ENCODE results near the gene ITGAX. TPM values are rescaled to one million over a fixed set of nuclear protein-coding genes. Genes with fewer than 3 reads are reported as not detected.

The ITGAX gene
- total and polyA plus RNA-seq, 2 of the 8 experiments (the other 6 are each of a cell fraction or from before 2014, with no cell fraction given), result 0.30 TPM; not detected in 1

- TF ChIP-seq, protein P1, sequence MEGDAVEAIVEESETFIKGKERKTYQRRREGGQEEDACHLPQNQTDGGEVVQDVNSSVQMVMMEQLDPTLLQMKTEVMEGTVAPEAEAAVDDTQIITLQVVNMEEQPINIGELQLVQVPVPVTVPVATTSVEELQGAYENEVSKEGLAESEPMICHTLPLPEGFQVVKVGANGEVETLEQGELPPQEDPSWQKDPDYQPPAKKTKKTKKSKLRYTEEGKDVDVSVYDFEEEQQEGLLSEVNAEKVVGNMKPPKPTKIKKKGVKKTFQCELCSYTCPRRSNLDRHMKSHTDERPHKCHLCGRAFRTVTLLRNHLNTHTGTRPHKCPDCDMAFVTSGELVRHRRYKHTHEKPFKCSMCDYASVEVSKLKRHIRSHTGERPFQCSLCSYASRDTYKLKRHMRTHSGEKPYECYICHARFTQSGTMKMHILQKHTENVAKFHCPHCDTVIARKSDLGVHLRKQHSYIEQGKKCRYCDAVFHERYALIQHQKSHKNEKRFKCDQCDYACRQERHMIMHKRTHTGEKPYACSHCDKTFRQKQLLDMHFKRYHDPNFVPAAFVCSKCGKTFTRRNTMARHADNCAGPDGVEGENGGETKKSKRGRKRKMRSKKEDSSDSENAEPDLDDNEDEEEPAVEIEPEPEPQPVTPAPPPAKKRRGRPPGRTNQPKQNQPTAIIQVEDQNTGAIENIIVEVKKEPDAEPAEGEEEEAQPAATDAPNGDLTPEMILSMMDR (IDR thresholded peaks at IDR 0.05; ENCODE audit: control extremely low read depth in 1 of 3, insufficient read depth in 1 of 3, low read depth in 1 of 3, low read length in 3 of 3), result no peak
- TF ChIP-seq SIX5 (IDR thresholded peaks at IDR 0.05; ENCODE audit: low read depth, low read length), result no peak
- no peak for TF ChIP-seq SAP30 (IDR thresholded peaks at IDR 0.05; ENCODE audit: insufficient read depth, insufficient replicate concordance, low read length)
- no peak for TF ChIP-seq HDAC2 (IDR thresholded peaks at IDR 0.05; ENCODE audit: borderline replicate concordance in 1 of 2, low read depth in 2 of 2, low read length in 2 of 2)
- no peak for TF ChIP-seq SUZ12 (IDR thresholded peaks at IDR 0.05; ENCODE audit: low read length)
- TF ChIP-seq MAX (IDR thresholded peaks at IDR 0.05), result no peak
- no peak for TF ChIP-seq ASH2L (IDR thresholded peaks at IDR 0.05; ENCODE audit: low read length)
- no peak for TF ChIP-seq YY1 (IDR thresholded peaks at IDR 0.05; ENCODE audit: low read depth, low read length)
Measured at GRCh38 chr16:31428638-31429247, 73.8 kb downstream of the ITGAX start (continued).

Data from H1 (cell line).